NCI-H1436 (cell line): ENCODE measurements around the gene DELE1.
"Not testable (repeated sequence)": the region's sequence is repeated elsewhere in the genome, so short reads cannot be mapped to it uniquely, and the experiment has no call there.

Experiments used
- DNase-seq: peaks from one replicate; lab custom pipeline; 2025; lab: John Stamatoyannopoulos, UW

Gene DELE1

GRCh38 chr5:141922827-141923447 lies 734 bp upstream of the DELE1 start:
- DNase-seq: not testable (repeated sequence)

- no peak for DNase-seq
Observed at GRCh38 chr5:141926434-141926833, 2.8 kb downstream of the DELE1 start.

- DNase-seq: no peak
Observed at GRCh38 chr5:141928051-141928450, 4.4 kb downstream of the DELE1 start.

GRCh38 chr5:141929398-141930058 lies 5.9 kb downstream of the DELE1 start:
- no peak for DNase-seq

GRCh38 chr5:141931694-141932093 lies 8.0 kb downstream of the DELE1 start:
- no peak for DNase-seq

GRCh38 chr5:141933151-141933550 lies 9.5 kb downstream of the DELE1 start:
- no peak for DNase-seq

- peak; percentile 75 for DNase-seq
Observed at GRCh38 chr5:141934099-141934844, 10.6 kb downstream of the DELE1 start.

- DNase-seq: no peak
Observed at GRCh38 chr5:141935538-141935937, 11.9 kb downstream of the DELE1 start.

- DNase-seq: no peak
Observed at GRCh38 chr5:141940695-141941271, 17.1 kb downstream of the DELE1 start.

GRCh38 chr5:141941307-141941706 lies 17.6 kb downstream of the DELE1 start:
- DNase-seq: no peak

- no peak for DNase-seq
Observed at GRCh38 chr5:141941779-141942178, 18.1 kb downstream of the DELE1 start.

GRCh38 chr5:141942185-141942857 lies 18.6 kb downstream of the DELE1 start:
- DNase-seq: no peak

GRCh38 chr5:141944076-141944475 lies 20.4 kb downstream of the DELE1 start:
- DNase-seq: no peak

- DNase-seq: no peak
Observed at GRCh38 chr5:141945511-141946051, 21.9 kb downstream of the DELE1 start.

GRCh38 chr5:141947316-141947715 lies 23.6 kb downstream of the DELE1 start:
- no peak for DNase-seq

GRCh38 chr5:141948812-141949211 lies 25.1 kb downstream of the DELE1 start:
- DNase-seq: no peak

GRCh38 chr5:141949511-141949910 lies 25.8 kb downstream of the DELE1 start:
- DNase-seq: no peak

- no peak for DNase-seq
Observed at GRCh38 chr5:141950207-141951005, 26.7 kb downstream of the DELE1 start.

GRCh38 chr5:141951332-141951781 lies 27.7 kb downstream of the DELE1 start:
- peak; percentile 37 for DNase-seq

- DNase-seq: no peak
Observed at GRCh38 chr5:141952020-141952419, 28.3 kb downstream of the DELE1 start.

GRCh38 chr5:141954194-141954593 lies 30.5 kb downstream of the DELE1 start:
- DNase-seq: no peak
